Stimulated activated CD8-positive, alpha-beta memory T cell treated with anti-CD3 and anti-CD28 coated beads, Interleukin-2, amount 100 ng/mL, for 1 hour (primary cell): ENCODE measurements around the gene RPS21.

ENCODE experiments used
- DNase-seq, 2 donors: peaks; one replicate each; pipeline ENCODE4 v3.0.0-alpha.2; 2020; ENCODE audit warnings: low read depth in 2 of 2

RPS21 gene

GRCh38 chr20:62354031-62354808 is 32.7 kb upstream of the RPS21 start:
- no peak for DNase-seq

- DNase-seq, result no peak
Observed at GRCh38 chr20:62354811-62355341, 32.0 kb upstream of the RPS21 start.

- no peak for DNase-seq
Observed at GRCh38 chr20:62355516-62355877, 31.4 kb upstream of the RPS21 start.

GRCh38 chr20:62355878-62356588 is 30.9 kb upstream of the RPS21 start:
- DNase-seq, result no peak

- no peak for DNase-seq
Observed at GRCh38 chr20:62356589-62357186, 30.2 kb upstream of the RPS21 start.

- no peak for DNase-seq
Observed at GRCh38 chr20:62357187-62357667, 29.7 kb upstream of the RPS21 start.

- DNase-seq, result no peak
Observed at GRCh38 chr20:62357681-62358080, 29.2 kb upstream of the RPS21 start.

- no peak for DNase-seq
Observed at GRCh38 chr20:62358171-62359042, 28.5 kb upstream of the RPS21 start.

- no peak for DNase-seq
Observed at GRCh38 chr20:62359043-62359490, 27.8 kb upstream of the RPS21 start.

GRCh38 chr20:62359491-62360121 is 27.3 kb upstream of the RPS21 start:
- DNase-seq, result no peak

- no peak for DNase-seq
Observed at GRCh38 chr20:62360854-62361798, 25.8 kb upstream of the RPS21 start.

GRCh38 chr20:62361799-62362589 is 24.9 kb upstream of the RPS21 start:
- DNase-seq, result no peak

GRCh38 chr20:62362590-62362940 is 24.3 kb upstream of the RPS21 start:
- no peak for DNase-seq

GRCh38 chr20:62362991-62363919 is 23.6 kb upstream of the RPS21 start:
- no peak for DNase-seq

GRCh38 chr20:62363920-62364851 is 22.7 kb upstream of the RPS21 start:
- DNase-seq, result no peak

- DNase-seq, result no peak
Observed at GRCh38 chr20:62364911-62365736, 21.8 kb upstream of the RPS21 start.
